Measurements from ENCODE around the gene PCDHGA12. TPM values are rescaled to one million over a fixed set of nuclear protein-coding genes. Genes with fewer than 3 reads are reported as not detected.

PCDHGA12 gene
- total RNA-seq, 1 donor from 2014 or later = 1.8 TPM

DNA sequence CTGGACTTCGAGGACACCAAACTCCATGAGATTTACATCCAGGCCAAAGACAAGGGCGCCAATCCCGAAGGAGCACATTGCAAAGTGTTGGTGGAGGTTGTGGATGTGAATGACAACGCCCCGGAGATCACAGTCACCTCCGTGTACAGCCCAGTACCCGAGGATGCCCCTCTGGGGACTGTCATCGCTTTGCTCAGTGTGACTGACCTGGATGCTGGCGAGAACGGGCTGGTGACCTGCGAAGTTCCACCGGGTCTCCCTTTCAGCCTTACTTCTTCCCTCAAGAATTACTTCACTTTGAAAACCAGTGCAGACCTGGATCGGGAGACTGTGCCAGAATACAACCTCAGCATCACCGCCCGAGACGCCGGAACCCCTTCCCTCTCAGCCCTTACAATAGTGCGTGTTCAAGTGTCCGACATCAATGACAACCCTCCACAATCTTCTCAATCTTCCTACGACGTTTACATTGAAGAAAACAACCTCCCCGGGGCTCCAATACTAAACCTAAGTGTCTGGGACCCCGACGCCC, 46.8 kb downstream of the PCDHGA12 start:
- H3K4me3 ChIP-seq (ENCODE audit: low read depth, low read length) = peak overlapping the region; percentile 71
- no peak for DNase-seq (ENCODE audit: low read depth)
- TF ChIP-seq, protein P1, sequence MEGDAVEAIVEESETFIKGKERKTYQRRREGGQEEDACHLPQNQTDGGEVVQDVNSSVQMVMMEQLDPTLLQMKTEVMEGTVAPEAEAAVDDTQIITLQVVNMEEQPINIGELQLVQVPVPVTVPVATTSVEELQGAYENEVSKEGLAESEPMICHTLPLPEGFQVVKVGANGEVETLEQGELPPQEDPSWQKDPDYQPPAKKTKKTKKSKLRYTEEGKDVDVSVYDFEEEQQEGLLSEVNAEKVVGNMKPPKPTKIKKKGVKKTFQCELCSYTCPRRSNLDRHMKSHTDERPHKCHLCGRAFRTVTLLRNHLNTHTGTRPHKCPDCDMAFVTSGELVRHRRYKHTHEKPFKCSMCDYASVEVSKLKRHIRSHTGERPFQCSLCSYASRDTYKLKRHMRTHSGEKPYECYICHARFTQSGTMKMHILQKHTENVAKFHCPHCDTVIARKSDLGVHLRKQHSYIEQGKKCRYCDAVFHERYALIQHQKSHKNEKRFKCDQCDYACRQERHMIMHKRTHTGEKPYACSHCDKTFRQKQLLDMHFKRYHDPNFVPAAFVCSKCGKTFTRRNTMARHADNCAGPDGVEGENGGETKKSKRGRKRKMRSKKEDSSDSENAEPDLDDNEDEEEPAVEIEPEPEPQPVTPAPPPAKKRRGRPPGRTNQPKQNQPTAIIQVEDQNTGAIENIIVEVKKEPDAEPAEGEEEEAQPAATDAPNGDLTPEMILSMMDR (conservative IDR thresholded peaks at IDR 0.05; ENCODE audit: low read depth, low read length) = no peak

DNA sequence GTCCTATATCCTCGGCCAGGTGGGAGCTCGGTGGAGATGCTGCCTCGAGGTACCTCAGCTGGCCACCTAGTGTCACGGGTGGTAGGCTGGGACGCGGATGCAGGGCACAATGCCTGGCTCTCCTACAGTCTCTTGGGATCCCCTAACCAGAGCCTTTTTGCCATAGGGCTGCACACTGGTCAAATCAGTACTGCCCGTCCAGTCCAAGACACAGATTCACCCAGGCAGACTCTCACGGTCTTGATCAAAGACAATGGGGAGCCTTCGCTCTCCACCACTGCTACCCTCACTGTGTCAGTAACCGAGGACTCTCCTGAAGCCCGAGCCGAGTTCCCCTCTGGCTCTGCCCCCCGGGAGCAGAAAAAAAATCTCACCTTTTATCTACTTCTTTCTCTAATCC, 47.5 kb downstream of the PCDHGA12 start:
- no peak for DNase-seq (ENCODE audit: low read depth)
- TF ChIP-seq, protein P1 (conservative IDR thresholded peaks at IDR 0.05; ENCODE audit: low read depth, low read length) = no peak
- no peak overlapping the region for H3K4me3 ChIP-seq (ENCODE audit: low read depth, low read length)

DNA sequence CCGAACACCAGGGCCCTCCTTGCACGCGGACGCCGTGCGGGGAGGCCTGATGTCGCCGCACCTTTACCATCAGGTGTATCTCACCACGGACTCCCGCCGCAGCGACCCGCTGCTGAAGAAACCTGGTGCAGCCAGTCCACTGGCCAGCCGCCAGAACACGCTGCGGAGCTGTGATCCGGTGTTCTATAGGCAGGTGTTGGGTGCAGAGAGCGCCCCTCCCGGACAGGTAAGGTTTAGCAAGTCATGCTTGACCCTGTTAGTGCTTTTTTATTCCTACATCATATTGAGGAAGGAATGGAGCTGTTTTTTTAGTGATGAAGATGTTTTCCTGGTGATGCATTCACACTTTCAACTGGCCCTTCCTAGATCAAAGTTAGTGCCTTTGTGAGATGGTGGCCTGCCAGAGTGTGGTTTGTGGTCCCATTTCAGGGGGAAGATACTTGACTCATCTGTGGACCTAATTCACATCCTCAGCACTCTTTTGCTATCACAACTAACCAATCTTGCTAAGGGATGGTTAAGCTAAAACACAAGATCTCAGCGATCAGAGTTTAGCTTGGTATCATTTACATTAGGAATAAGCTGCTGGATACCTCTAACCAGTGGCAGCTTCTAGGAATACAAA, 48.1 kb downstream of the PCDHGA12 start:
- H3K4me3 ChIP-seq (ENCODE audit: low read depth, low read length) = no peak overlapping the region
- TF ChIP-seq, protein P1 (conservative IDR thresholded peaks at IDR 0.05; ENCODE audit: low read depth, low read length) = peak; percentile 34
- DNase-seq (ENCODE audit: low read depth) = no peak

DNA sequence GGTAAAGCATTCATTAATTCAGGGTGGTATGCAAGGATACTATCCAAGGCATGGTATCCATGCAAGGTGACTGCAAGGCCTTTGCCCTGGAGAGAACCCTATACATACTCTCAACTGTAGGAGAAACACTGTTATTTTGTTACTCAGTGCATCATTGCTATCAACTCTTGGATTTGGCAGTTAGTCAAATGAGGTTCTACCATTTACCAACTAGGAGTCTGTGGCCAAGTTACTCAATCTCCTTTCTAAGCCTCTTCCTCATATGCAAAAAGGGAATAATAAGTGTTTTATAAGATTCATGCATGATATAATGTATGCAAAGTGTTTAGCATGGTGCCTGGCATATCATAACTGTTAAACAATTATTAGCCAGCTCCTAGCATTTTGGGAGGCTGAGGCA, 49.5 kb downstream of the PCDHGA12 start:
- TF ChIP-seq, protein P1 (conservative IDR thresholded peaks at IDR 0.05; ENCODE audit: low read depth, low read length) = no peak
- no peak for DNase-seq (ENCODE audit: low read depth)

More for the DNA sequence above, 49.5 kb downstream of the PCDHGA12 start:
- no peak overlapping the region for H3K4me3 ChIP-seq (ENCODE audit: low read depth, low read length)

Other genes starting within 250 kb of the PCDHGA12 start
- gene PCDHB16, start 248.1 kb upstream of the PCDHGA12 start, total RNA-seq = under 0.01 and 0.07 TPM in 2 replicates
- gene PCDHB9, start 243.3 kb upstream of the PCDHGA12 start, total RNA-seq = not detected in 2 replicates
- under 0.01 TPM in 1 of 2 replicates, not detected in the other for gene PCDHB10, start 238.2 kb upstream of the PCDHGA12 start, total RNA-seq
- gene PCDHB11, start 230.9 kb upstream of the PCDHGA12 start, total RNA-seq = 0.06 and 0.07 TPM in 2 replicates
- not detected in 2 replicates for gene PCDHB12, start 221.8 kb upstream of the PCDHGA12 start, total RNA-seq
- gene PCDHB13, start 216.6 kb upstream of the PCDHGA12 start, total RNA-seq = 0.23 and 0.29 TPM in 2 replicates
- gene PCDHB14, start 207.2 kb upstream of the PCDHGA12 start, total RNA-seq = under 0.01 and 0.23 TPM in 2 replicates
- gene PCDHB15, start 185.1 kb upstream of the PCDHGA12 start, total RNA-seq = 0.07 and 0.29 TPM in 2 replicates
- 0.29 TPM in 1 of 2 replicates, not detected in the other for gene SLC25A2, start 126.5 kb upstream of the PCDHGA12 start, total RNA-seq
- 40.6 and 41.0 TPM in 2 replicates for gene TAF7, start 109.7 kb upstream of the PCDHGA12 start, total RNA-seq
- gene PCDHGA1, start 100.0 kb upstream of the PCDHGA12 start, total RNA-seq = 0.29 and 0.75 TPM in 2 replicates
- 0.23 and 0.72 TPM in 2 replicates for gene PCDHGA2, start 91.7 kb upstream of the PCDHGA12 start, total RNA-seq
- gene PCDHGA3, start 86.7 kb upstream of the PCDHGA12 start, total RNA-seq = 0.36 and 0.52 TPM in 2 replicates
- gene PCDHGB1, start 80.4 kb upstream of the PCDHGA12 start, total RNA-seq = 0.12 and 0.29 TPM in 2 replicates
- gene PCDHGA4, start 75.5 kb upstream of the PCDHGA12 start, total RNA-seq = 0.22 and 0.92 TPM in 2 replicates
- 0.43 and 0.98 TPM in 2 replicates for gene PCDHGB2, start 70.5 kb upstream of the PCDHGA12 start, total RNA-seq
- 0.14 and 0.63 TPM in 2 replicates for gene PCDHGA5, start 66.3 kb upstream of the PCDHGA12 start, total RNA-seq
- 0.14 and 1.1 TPM in 2 replicates for gene PCDHGB3, start 60.3 kb upstream of the PCDHGA12 start, total RNA-seq
- gene PCDHGA6, start 56.6 kb upstream of the PCDHGA12 start, total RNA-seq = 0.35 and 0.36 TPM in 2 replicates
- gene PCDHGA7, start 47.8 kb upstream of the PCDHGA12 start, total RNA-seq = 0.23 and 0.29 TPM in 2 replicates
- 1.7 and 4.7 TPM in 2 replicates for gene PCDHGB4, start 42.8 kb upstream of the PCDHGA12 start, total RNA-seq
- 0.14 and 1.0 TPM in 2 replicates for gene PCDHGA8, start 37.9 kb upstream of the PCDHGA12 start, total RNA-seq
- 4.0 and 6.5 TPM in 2 replicates for gene PCDHGB5, start 32.6 kb upstream of the PCDHGA12 start, total RNA-seq
- gene PCDHGA9, start 27.7 kb upstream of the PCDHGA12 start, total RNA-seq = 1.1 and 1.9 TPM in 2 replicates
- 1.4 and 3.4 TPM in 2 replicates for gene PCDHGB6, start 22.5 kb upstream of the PCDHGA12 start, total RNA-seq
- 0.58 and 1.9 TPM in 2 replicates for gene PCDHGA10, start 17.5 kb upstream of the PCDHGA12 start, total RNA-seq
- 0.65 and 2.8 TPM in 2 replicates for gene PCDHGB7, start 12.8 kb upstream of the PCDHGA12 start, total RNA-seq
- 2.6 and 2.7 TPM in 2 replicates for gene PCDHGA11, start 9.5 kb upstream of the PCDHGA12 start, total RNA-seq
- 9.8 and 23.2 TPM in 2 replicates for gene PCDHGC3, start 45.5 kb downstream of the PCDHGA12 start, total RNA-seq
- 0.07 and 0.46 TPM in 2 replicates for gene PCDHGC4, start 54.5 kb downstream of the PCDHGA12 start, total RNA-seq
- 0.06 TPM in 1 of 2 replicates, not detected in the other for gene PCDHGC5, start 58.6 kb downstream of the PCDHGA12 start, total RNA-seq
- 94.0 and 101 TPM in 2 replicates for gene DIAPH1, start 188.5 kb downstream of the PCDHGA12 start, total RNA-seq
- gene HDAC3, start 206.3 kb downstream of the PCDHGA12 start, total RNA-seq = 55.2 and 64.8 TPM in 2 replicates
- gene RELL2, start 206.5 kb downstream of the PCDHGA12 start, total RNA-seq = 3.3 and 10.3 TPM in 2 replicates
- gene FCHSD1, start 220.9 kb downstream of the PCDHGA12 start, total RNA-seq = 15.7 and 43.1 TPM in 2 replicates

All from epithelial cell of proximal tubule (primary cell).